ENCODE results near the gene DNAJB11. TPM values are rescaled to one million over a fixed set of nuclear protein-coding genes. Genes with fewer than 3 reads are reported as not detected.
"Not testable (repeated sequence)": the region's sequence is repeated elsewhere in the genome, so short reads cannot be mapped to it uniquely, and the experiment has no call there.

The DNAJB11 gene
- total RNA-seq, 1 donor from 2014 or later, result 53.5 TPM

DNA sequence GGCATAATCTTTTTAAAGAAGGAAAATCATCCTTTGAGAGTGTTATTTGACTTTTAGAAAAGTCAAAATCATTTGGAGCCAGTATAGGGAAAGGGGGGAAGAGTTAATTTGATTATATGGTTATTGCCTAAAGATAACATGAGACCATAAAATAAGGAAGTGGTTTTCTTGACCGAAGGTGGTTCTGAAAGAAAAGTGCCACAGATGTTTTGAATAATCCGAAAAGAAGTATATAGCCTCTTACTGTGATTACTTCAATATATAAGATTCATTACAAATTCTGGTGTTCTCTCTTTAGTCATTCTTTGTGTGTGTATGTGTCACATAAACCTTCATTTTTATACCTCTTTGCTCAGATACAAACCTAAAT lies 1.1 kb downstream of the DNAJB11 start:
- TF ChIP-seq, protein P1, sequence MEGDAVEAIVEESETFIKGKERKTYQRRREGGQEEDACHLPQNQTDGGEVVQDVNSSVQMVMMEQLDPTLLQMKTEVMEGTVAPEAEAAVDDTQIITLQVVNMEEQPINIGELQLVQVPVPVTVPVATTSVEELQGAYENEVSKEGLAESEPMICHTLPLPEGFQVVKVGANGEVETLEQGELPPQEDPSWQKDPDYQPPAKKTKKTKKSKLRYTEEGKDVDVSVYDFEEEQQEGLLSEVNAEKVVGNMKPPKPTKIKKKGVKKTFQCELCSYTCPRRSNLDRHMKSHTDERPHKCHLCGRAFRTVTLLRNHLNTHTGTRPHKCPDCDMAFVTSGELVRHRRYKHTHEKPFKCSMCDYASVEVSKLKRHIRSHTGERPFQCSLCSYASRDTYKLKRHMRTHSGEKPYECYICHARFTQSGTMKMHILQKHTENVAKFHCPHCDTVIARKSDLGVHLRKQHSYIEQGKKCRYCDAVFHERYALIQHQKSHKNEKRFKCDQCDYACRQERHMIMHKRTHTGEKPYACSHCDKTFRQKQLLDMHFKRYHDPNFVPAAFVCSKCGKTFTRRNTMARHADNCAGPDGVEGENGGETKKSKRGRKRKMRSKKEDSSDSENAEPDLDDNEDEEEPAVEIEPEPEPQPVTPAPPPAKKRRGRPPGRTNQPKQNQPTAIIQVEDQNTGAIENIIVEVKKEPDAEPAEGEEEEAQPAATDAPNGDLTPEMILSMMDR (conservative IDR thresholded peaks at IDR 0.05), result no peak
- Mint-ChIP-seq H3K9me3 (no peaks in the 10 kb centered on the region), H3K27me3 (ENCODE audit: low read depth) (no peaks in the 10 kb centered on the region), H3K4me1 (peaks cover 41% of the 10 kb centered on the region), H3K36me3 (ENCODE audit: low read depth) (no peaks in the 10 kb centered on the region), H3K4me3 (peak overlapping the region; percentile 99), H3K27ac (ENCODE audit: unreplicated experiment) (no peak overlapping the region)
- DNase-seq (ENCODE audit: low read depth, low spot score), result no peak

GRCh38 chr3:186577521-186577920 lies 7.0 kb downstream of the DNAJB11 start:
- DNase-seq (ENCODE audit: low read depth, low spot score), result no peak
- no peaks in the 10 kb centered on the region for H3K4me1 Mint-ChIP-seq
- H3K9me3 Mint-ChIP-seq, result no peaks in the 10 kb centered on the region
- H3K4me3 Mint-ChIP-seq, result no peak overlapping the region
- peaks cover 2% of the 10 kb centered on the region for H3K36me3 Mint-ChIP-seq (ENCODE audit: low read depth)
- H3K27ac Mint-ChIP-seq (ENCODE audit: unreplicated experiment), result no peak overlapping the region
- TF ChIP-seq, protein P1 (conservative IDR thresholded peaks at IDR 0.05), result no peak
- no peaks in the 10 kb centered on the region for H3K27me3 Mint-ChIP-seq (ENCODE audit: low read depth)

DNA sequence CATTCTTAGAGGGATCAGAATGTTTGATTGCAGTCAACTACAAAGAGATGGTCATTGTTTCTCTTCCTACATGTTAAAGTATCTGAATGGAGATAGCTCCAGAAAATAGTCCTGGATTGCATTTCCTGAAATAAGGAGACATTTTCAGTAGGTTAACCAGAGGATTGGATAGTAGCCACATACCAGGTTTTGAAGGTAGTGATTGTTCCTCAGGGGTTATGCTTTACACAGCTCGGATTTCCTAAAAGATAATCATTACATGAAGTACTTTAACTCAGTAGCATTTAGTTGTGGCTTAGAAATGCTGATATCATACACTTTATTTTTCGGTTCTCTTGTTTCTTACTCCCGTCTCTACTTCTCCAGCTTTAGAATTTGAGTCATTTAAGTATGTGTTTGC lies 10.3 kb downstream of the DNAJB11 start:
- Mint-ChIP-seq H3K4me1 (no peaks in the 10 kb centered on the region), H3K36me3 (ENCODE audit: low read depth) (peaks cover 5% of the 10 kb centered on the region), H3K4me3 (no peak overlapping the region), H3K9me3 (no peaks in the 10 kb centered on the region), H3K27me3 (ENCODE audit: low read depth) (no peaks in the 10 kb centered on the region), H3K27ac (ENCODE audit: unreplicated experiment) (no peak overlapping the region)
- DNase-seq (ENCODE audit: low read depth, low spot score), result no peak
- TF ChIP-seq, protein P1 (conservative IDR thresholded peaks at IDR 0.05), result no peak

GRCh38 chr3:186582541-186582940 lies 12.0 kb downstream of the DNAJB11 start:
- H3K4me1 Mint-ChIP-seq, result no peaks in the 10 kb centered on the region
- DNase-seq (ENCODE audit: low read depth, low spot score), result no peak
- peaks cover 5% of the 10 kb centered on the region for H3K36me3 Mint-ChIP-seq (ENCODE audit: low read depth)
- no peak overlapping the region for H3K27ac Mint-ChIP-seq (ENCODE audit: unreplicated experiment)
- TF ChIP-seq, protein P1 (conservative IDR thresholded peaks at IDR 0.05), result no peak
- H3K4me3 Mint-ChIP-seq, result no peak overlapping the region
- H3K27me3 Mint-ChIP-seq (ENCODE audit: low read depth), result no peaks in the 10 kb centered on the region
- no peaks in the 10 kb centered on the region for H3K9me3 Mint-ChIP-seq

- Mint-ChIP-seq H3K27ac (ENCODE audit: unreplicated experiment) (no peak overlapping the region), H3K4me1 (no peaks in the 10 kb centered on the region), H3K9me3 (no peaks in the 10 kb centered on the region), H3K27me3 (ENCODE audit: low read depth) (no peaks in the 10 kb centered on the region), H3K36me3 (ENCODE audit: low read depth) (peaks cover 5% of the 10 kb centered on the region), H3K4me3 (no peak overlapping the region)
- TF ChIP-seq, protein P1 (conservative IDR thresholded peaks at IDR 0.05), result no peak
- no peak for DNase-seq (ENCODE audit: low read depth, low spot score)
These were observed 13.3 kb downstream of the DNAJB11 start for GRCh38 chr3:186583831-186584230.

DNA sequence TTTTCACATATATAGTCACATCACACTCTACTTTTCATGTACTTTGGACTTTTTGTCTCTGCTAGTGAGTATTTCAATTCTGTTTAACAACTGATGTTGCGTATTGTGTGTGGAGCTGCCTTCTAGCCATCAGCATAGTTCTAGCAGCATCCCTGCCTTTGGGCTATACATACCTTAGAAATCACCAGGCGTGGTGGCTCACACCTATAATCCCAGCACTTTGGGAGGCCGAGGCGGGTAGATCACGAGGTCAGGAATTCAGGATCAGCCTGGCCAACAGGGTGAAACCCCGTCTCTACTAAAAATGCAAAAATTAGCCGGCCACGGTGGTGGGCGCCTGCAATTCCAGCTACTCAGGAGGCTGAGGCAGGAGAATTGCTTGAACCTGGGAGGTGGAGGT lies 15.7 kb downstream of the DNAJB11 start:
- not testable (repeated sequence) for H3K27me3 Mint-ChIP-seq (ENCODE audit: low read depth); DNase-seq (ENCODE audit: low read depth, low spot score); H3K4me3 Mint-ChIP-seq; H3K27ac Mint-ChIP-seq (ENCODE audit: unreplicated experiment); H3K4me1 Mint-ChIP-seq; H3K9me3 Mint-ChIP-seq; H3K36me3 Mint-ChIP-seq (ENCODE audit: low read depth)
